GM12878 (cell line): ENCODE results near the gene IFNL1.

Experiments used
- BRCA1 ChIP-seq: IDR thresholded peaks from 2 replicates; pipeline ENCODE4 v1.6.1; 2011; ENCODE audit warnings: low read depth, low read length, improper control_type of control experiment
- EZH2 ChIP-seq: IDR thresholded peaks from 2 replicates; pipeline ENCODE4 v1.6.1; 2012; ENCODE audit warnings: low read depth, mild to moderate bottlenecking, control low read depth, inconsistent platforms, low read length, borderline replicate concordance; ENCODE audit not compliant: control insufficient read depth
- POLR2A ChIP-seq: IDR thresholded peaks from 2 replicates; pipeline ENCODE4 v1.6.1; 2011; ENCODE audit warnings: low read depth, mild to moderate bottlenecking, low read length
- POLR2AphosphoS5 ChIP-seq: IDR thresholded peaks from 2 replicates; pipeline ENCODE4 v1.6.1; 2011; ENCODE audit warnings: mild to moderate bottlenecking, low read length, inconsistent platforms
- TF ChIP-seq, protein P1 (sequence below), 3 experiments: IDR thresholded peaks in 2 of 3; conservative IDR thresholded peaks in 1 of 3; 2 replicates each; pipeline ENCODE4 v1.5.1; 2011; ENCODE audit warnings: low read depth in 3 of 3, low read length in 3 of 3, mild to moderate bottlenecking in 3 of 3, control low read depth in 2 of 3, moderate library complexity in 2 of 3, inconsistent platforms in 1 of 3, mixed read lengths in 1 of 3; ENCODE audit not compliant: control insufficient read depth in 2 of 3, insufficient read depth in 1 of 3; ENCODE audit errors: extremely low read depth in 1 of 3
- TF ChIP-seq, protein P2 (sequence below): IDR thresholded peaks from 2 replicates; pipeline ENCODE4 v1.6.1; 2011; ENCODE audit warnings: low read depth, mild to moderate bottlenecking, low read length, moderate library complexity, borderline replicate concordance; ENCODE audit errors: extremely low read depth

DNA sequence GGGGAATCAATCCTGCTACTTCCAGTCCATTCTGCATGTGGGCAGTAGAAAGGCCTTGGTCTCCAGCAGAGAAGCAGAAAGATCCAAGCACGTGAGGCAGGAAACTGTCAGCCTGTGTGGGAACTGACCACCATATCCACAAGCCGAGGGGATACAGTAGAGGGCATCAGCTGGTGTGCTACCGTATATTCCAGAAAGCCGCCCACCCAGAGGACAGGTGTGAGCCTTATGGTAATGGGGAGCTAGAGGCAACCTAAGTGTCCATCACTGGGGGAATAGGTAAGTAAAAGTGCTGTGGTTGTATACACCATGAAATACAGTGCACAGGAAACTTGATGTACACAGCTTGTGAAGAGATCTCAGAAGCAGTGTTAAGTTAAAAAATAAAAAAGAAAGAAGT, 2.8 kb upstream of the IFNL1 start:
- TF ChIP-seq POLR2AphosphoS5 (no peak), EZH2 (no peak), BRCA1 (no peak), POLR2A (no peak)
- TF ChIP-seq, protein P1, sequence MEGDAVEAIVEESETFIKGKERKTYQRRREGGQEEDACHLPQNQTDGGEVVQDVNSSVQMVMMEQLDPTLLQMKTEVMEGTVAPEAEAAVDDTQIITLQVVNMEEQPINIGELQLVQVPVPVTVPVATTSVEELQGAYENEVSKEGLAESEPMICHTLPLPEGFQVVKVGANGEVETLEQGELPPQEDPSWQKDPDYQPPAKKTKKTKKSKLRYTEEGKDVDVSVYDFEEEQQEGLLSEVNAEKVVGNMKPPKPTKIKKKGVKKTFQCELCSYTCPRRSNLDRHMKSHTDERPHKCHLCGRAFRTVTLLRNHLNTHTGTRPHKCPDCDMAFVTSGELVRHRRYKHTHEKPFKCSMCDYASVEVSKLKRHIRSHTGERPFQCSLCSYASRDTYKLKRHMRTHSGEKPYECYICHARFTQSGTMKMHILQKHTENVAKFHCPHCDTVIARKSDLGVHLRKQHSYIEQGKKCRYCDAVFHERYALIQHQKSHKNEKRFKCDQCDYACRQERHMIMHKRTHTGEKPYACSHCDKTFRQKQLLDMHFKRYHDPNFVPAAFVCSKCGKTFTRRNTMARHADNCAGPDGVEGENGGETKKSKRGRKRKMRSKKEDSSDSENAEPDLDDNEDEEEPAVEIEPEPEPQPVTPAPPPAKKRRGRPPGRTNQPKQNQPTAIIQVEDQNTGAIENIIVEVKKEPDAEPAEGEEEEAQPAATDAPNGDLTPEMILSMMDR (IDR thresholded peaks at IDR 0.05 in 2 of 3, conservative IDR thresholded peaks at IDR 0.05 in 1 of 3; ENCODE audit: control insufficient read depth in 2 of 3, extremely low read depth in 1 of 3, insufficient read depth in 1 of 3, low read depth in 3 of 3, low read length in 3 of 3): no peak
- TF ChIP-seq, protein P2, sequence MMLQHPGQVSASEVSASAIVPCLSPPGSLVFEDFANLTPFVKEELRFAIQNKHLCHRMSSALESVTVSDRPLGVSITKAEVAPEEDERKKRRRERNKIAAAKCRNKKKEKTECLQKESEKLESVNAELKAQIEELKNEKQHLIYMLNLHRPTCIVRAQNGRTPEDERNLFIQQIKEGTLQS: no peak
